D721Med (cell line): ENCODE results near the gene FARS2.

Source experiments
- DNase-seq: peaks from one replicate; pipeline ENCODE4 v3.0.0; 2011; ENCODE audit warnings: low spot score; ENCODE audit not compliant: insufficient read length
- FAIRE-seq: peaks from 2 replicates; lab custom pipeline; 2011; peaks lifted over from hg19 to GRCh38; lab: Jason Lieb, UNC
- CTCF ChIP-seq: IDR thresholded peaks from 2 replicates; pipeline ENCODE4 v1.5.1; 2012; ENCODE audit warnings: mild to moderate bottlenecking, control low read depth; ENCODE audit not compliant: insufficient read depth; ENCODE audit errors: missing control alignments

Gene FARS2

DNA sequence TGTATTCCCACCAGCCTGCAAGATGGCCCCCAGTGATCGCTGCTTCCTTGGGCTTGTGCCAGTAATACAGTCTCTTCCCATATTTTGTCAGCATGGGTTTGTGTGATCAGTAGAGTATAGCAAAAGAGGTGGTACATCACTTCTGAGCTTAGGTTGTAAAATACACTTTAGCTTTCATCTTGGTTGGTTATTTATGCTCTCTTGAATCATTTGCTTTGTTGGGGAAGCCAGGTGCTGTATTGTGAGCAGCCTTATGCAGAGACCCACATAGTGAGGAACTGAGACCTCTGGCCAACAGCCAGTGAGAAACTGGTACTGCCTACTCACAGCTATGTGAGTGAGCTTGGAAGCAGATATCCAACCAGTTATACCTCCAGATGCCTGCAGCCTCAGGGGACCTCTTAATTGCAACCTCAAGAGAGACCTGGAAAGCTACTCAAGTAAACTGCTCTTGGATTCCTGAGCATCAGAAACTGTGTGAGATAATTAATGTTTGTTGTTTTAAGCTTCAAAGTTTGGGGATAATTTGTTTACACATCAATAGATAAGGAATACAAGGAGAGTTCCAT is 229.3 kb downstream of the FARS2 start:
- TF ChIP-seq CTCF: no peak
- DNase-seq (no peak), FAIRE-seq (no peak)

- TF ChIP-seq CTCF: no peak
- FAIRE-seq: no peak
Measured at GRCh38 chr6:5492356-5492755, 231.0 kb downstream of the FARS2 start.

DNA sequence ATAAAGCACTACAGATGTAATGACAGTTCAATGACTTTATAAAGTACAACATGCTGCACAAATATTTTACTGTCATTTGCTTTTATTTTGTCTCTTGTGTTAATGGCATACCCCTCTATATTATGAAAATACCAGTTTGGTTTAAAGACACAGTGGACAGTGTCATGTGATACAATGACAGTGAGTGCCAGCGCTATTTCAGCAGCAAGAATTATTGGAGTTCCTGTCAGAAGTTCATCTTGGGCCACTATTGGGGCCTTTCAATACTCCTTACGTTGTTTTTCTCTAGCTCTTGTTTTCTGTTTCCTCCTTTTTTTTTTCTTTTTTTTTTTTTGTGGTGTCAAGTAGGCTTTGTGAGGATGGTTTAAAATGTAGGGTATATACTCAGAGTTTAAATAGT is 232.5 kb downstream of the FARS2 start:
- no peak for FAIRE-seq
- DNase-seq: no peak

More at GRCh38 chr6:5492356-5492755, 231.0 kb downstream of the FARS2 start:
- DNase-seq: no peak

GRCh38 chr6:5497896-5498578 is 236.7 kb downstream of the FARS2 start:
- FAIRE-seq: no peak
- no peak for TF ChIP-seq CTCF

More for the DNA sequence above, 232.5 kb downstream of the FARS2 start:
- TF ChIP-seq CTCF: no peak

GRCh38 chr6:5498579-5498899 is 237.2 kb downstream of the FARS2 start:
- TF ChIP-seq CTCF: no peak
- FAIRE-seq: no peak
- DNase-seq: no peak

More at GRCh38 chr6:5497896-5498578, 236.7 kb downstream of the FARS2 start:
- no peak for DNase-seq

DNA sequence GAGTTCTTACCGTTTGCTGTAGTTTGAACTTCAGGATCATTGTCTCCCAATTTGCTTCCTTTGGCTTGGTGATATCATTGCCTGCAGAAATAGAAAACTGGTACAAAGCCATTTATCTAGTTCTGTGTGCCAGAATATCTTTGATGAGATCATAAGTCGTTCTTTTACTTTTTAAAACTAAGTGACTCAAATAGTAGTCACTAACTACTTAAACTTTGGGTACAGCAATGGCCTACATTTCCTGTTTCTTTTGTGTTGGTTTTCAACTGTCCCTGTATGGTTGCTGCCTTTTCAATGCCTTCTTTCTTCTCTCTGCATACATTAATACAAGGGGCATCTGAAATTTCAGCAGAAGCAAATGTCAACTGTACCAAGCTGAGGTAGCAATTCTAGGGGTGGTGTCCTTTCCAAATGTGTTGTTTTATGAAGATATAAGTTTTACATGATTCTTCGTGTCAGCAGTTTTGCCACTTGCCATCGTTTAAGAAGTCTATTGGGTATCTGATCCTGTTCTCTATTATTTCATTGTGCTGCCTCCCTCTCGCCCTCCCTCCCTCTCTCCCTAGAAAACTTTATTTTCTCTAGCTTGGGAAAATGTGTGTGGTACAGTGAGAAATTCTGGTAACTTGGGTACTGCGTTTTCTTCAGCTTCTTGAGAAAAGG is 238.5 kb downstream of the FARS2 start:
- no peak for TF ChIP-seq CTCF
- DNase-seq: no peak
- FAIRE-seq: no peak

DNA sequence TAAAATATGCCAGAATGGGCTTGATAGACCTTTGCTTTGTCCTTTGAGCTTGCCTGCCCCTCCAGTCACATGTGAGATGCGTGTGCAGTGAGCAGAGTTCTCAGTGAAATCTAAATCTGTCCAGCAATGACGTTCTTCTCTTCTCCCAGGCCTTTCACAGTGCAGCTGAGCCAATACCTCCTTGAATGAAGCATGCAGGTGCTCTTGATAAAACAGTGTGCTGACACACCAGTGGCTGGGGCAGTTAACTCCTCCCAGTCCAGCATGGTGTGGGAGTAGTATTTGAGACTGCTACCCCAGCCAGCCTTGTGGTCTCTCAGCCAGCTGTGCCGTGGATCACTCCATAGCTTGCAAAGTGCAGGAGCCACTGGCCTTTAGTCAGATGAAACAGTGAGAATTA is 240.5 kb downstream of the FARS2 start:
- no peak for TF ChIP-seq CTCF
- FAIRE-seq (no peak), DNase-seq (no peak)
